ENCODE results near the gene GPATCH8.

The GPATCH8 gene

GRCh38 chr17:44351961-44352827 is 151.0 kb downstream of the GPATCH8 start:
- TF ChIP-seq EGR1 (IDR thresholded peaks at IDR 0.05) (no peak), MAX (IDR thresholded peaks at IDR 0.05) (no peak), ZBTB7A (IDR thresholded peaks at IDR 0.05; ENCODE audit: low read depth) (no peak), TEAD4 (IDR thresholded peaks at IDR 0.05) (no peak), TCF12 (IDR thresholded peaks at IDR 0.05; ENCODE audit: low read depth) (no peak), NFIC (IDR thresholded peaks at IDR 0.05) (no peak), FOXM1 (IDR thresholded peaks at IDR 0.05; ENCODE audit: borderline replicate concordance, low read depth) (no peak), REST (IDR thresholded peaks at IDR 0.05; ENCODE audit: low read depth) (no peak), EP300 (IDR thresholded peaks at IDR 0.05; ENCODE audit: borderline replicate concordance) (no peak), CREB1 (IDR thresholded peaks at IDR 0.05; ENCODE audit: low read depth) (no peak), YY1 (IDR thresholded peaks at IDR 0.05; ENCODE audit: low read depth) (no peak), RAD21 (IDR thresholded peaks at IDR 0.05; ENCODE audit: low read depth) (no peak), TAF1 (IDR thresholded peaks at IDR 0.05; ENCODE audit: low read depth) (no peak), USF1 (IDR thresholded peaks at IDR 0.05) (no peak), CEBPB (IDR thresholded peaks at IDR 0.05) (no peak)

GRCh38 chr17:44351464-44351863 is 151.7 kb downstream of the GPATCH8 start:
- no peak for TF ChIP-seq CEBPB (IDR thresholded peaks at IDR 0.05)
- no peak for TF ChIP-seq RAD21 (IDR thresholded peaks at IDR 0.05; ENCODE audit: low read depth)
- TF ChIP-seq EP300 (IDR thresholded peaks at IDR 0.05; ENCODE audit: borderline replicate concordance) = no peak
- no peak for TF ChIP-seq TEAD4 (IDR thresholded peaks at IDR 0.05)
- no peak for TF ChIP-seq NFIC (IDR thresholded peaks at IDR 0.05)
- TF ChIP-seq TAF1 (IDR thresholded peaks at IDR 0.05; ENCODE audit: low read depth) = no peak
- TF ChIP-seq YY1 (IDR thresholded peaks at IDR 0.05; ENCODE audit: low read depth) = no peak
- no peak for TF ChIP-seq ZBTB7A (IDR thresholded peaks at IDR 0.05; ENCODE audit: low read depth)
- TF ChIP-seq USF1 (IDR thresholded peaks at IDR 0.05) = no peak

GRCh38 chr17:44350733-44351226 is 152.4 kb downstream of the GPATCH8 start:
- TF ChIP-seq RAD21 (IDR thresholded peaks at IDR 0.05; ENCODE audit: low read depth) (peak; percentile 71), EGR1 (IDR thresholded peaks at IDR 0.05) (no peak), YY1 (IDR thresholded peaks at IDR 0.05; ENCODE audit: low read depth) (no peak), ZBTB7A (IDR thresholded peaks at IDR 0.05; ENCODE audit: low read depth) (no peak)

GRCh38 chr17:44349553-44350070 is 153.6 kb downstream of the GPATCH8 start:
- TF ChIP-seq EGR1 (IDR thresholded peaks at IDR 0.05) = no peak

GRCh38 chr17:44348988-44349364 is 154.2 kb downstream of the GPATCH8 start:
- no peak for TF ChIP-seq TEAD4 (IDR thresholded peaks at IDR 0.05)
- no peak for TF ChIP-seq REST (IDR thresholded peaks at IDR 0.05; ENCODE audit: low read depth)
- no peak for TF ChIP-seq RAD21 (IDR thresholded peaks at IDR 0.05; ENCODE audit: low read depth)
- TF ChIP-seq NFIC (IDR thresholded peaks at IDR 0.05) = no peak
- no peak for TF ChIP-seq CEBPB (IDR thresholded peaks at IDR 0.05)
- no peak for TF ChIP-seq FOXM1 (IDR thresholded peaks at IDR 0.05; ENCODE audit: borderline replicate concordance, low read depth)
- no peak for TF ChIP-seq USF1 (IDR thresholded peaks at IDR 0.05)
- TF ChIP-seq TCF12 (IDR thresholded peaks at IDR 0.05; ENCODE audit: low read depth) = no peak

All from Ishikawa (cell line).